Astrocyte (in vitro differentiated cells and primary cell): ENCODE data around the gene BCL3. TPM values are rescaled to one million over a fixed set of nuclear protein-coding genes. Genes with fewer than 3 reads are reported as not detected.
"Not testable (repeated sequence)": the region's sequence is repeated elsewhere in the genome, so short reads cannot be mapped to it uniquely, and the experiment has no call there.

ENCODE experiments used
- DNase-seq: peaks from one replicate; pipeline ENCODE4 v3.0.0-alpha.2; 2010; ENCODE audit warnings: low read depth
- FAIRE-seq: peaks from 2 replicates; lab custom pipeline; 2011; peaks lifted over from hg19 to GRCh38; lab: Jason Lieb, UNC
- H2AFZ ChIP-seq: 2 replicates; pipeline ENCODE4 v1.6.0; 2012; ENCODE audit warnings: low read depth, low read length, inconsistent platforms
- H3K27ac ChIP-seq: 2 replicates; pipeline ENCODE4 v1.5.1; 2011; ENCODE audit warnings: low read depth, low read length, inconsistent platforms
- H3K27me3 ChIP-seq: 2 replicates; pipeline ENCODE4 v1.6.0; 2011; ENCODE audit warnings: low read length, inconsistent platforms; ENCODE audit not compliant: insufficient read depth
- H3K36me3 ChIP-seq: 2 replicates; pipeline ENCODE4 v1.5.1; 2011; ENCODE audit warnings: low read length, inconsistent platforms; ENCODE audit not compliant: insufficient read depth
- H3K4me1 ChIP-seq: 2 replicates; pipeline ENCODE4 v1.5.1; 2011; ENCODE audit warnings: low read length, inconsistent platforms; ENCODE audit not compliant: insufficient read depth
- H3K4me2 ChIP-seq: 2 replicates; pipeline ENCODE4 v1.6.0; 2012; ENCODE audit warnings: low read length, inconsistent platforms
- H3K4me3 ChIP-seq: 2 replicates; pipeline ENCODE4 v1.5.1; 2011; ENCODE audit warnings: low read depth, mild to moderate bottlenecking, low read length, inconsistent platforms; ENCODE audit not compliant: insufficient read depth
- H3K79me2 ChIP-seq: 2 replicates; pipeline ENCODE4 v1.6.0; 2012; ENCODE audit warnings: mild to moderate bottlenecking, low read length, inconsistent platforms; ENCODE audit not compliant: insufficient read depth
- H3K9ac ChIP-seq: 2 replicates; pipeline ENCODE4 v1.6.0; 2012; ENCODE audit warnings: mild to moderate bottlenecking, low read length, inconsistent platforms
- H3K9me3 ChIP-seq: 2 replicates; pipeline ENCODE4 v1.5.1; 2012; ENCODE audit warnings: low read depth, mild to moderate bottlenecking, low read length, inconsistent platforms; ENCODE audit not compliant: insufficient read depth
- H4K20me1 ChIP-seq: 2 replicates; pipeline ENCODE4 v1.6.0; 2012; ENCODE audit warnings: low read length, inconsistent platforms; ENCODE audit not compliant: insufficient read depth
- H3K27ac Mint-ChIP-seq: one replicate; pipeline ENCODE4 v1.8.0; 2021; ENCODE audit warnings: mild to moderate bottlenecking, mixed read lengths; ENCODE audit not compliant: unreplicated experiment
- H3K27me3 Mint-ChIP-seq: one replicate; pipeline ENCODE4 v1.8.0; 2021; ENCODE audit warnings: low read depth, mixed read lengths; ENCODE audit not compliant: unreplicated experiment
- H3K36me3 Mint-ChIP-seq: one replicate; pipeline ENCODE4 v1.8.0; 2021; ENCODE audit warnings: low read depth, mixed read lengths; ENCODE audit not compliant: unreplicated experiment
- H3K4me1 Mint-ChIP-seq: one replicate; pipeline ENCODE4 v1.8.0; 2021; ENCODE audit warnings: low read depth, mixed read lengths; ENCODE audit not compliant: unreplicated experiment
- H3K4me3 Mint-ChIP-seq: one replicate; pipeline ENCODE4 v1.8.0; 2021; ENCODE audit warnings: mild to moderate bottlenecking, moderate library complexity, mixed read lengths; ENCODE audit not compliant: unreplicated experiment
- H3K9me3 Mint-ChIP-seq: one replicate; pipeline ENCODE4 v1.8.0; 2021; ENCODE audit warnings: mild to moderate bottlenecking, mixed read lengths; ENCODE audit not compliant: unreplicated experiment
- CTCF ChIP-seq: IDR thresholded peaks from 2 replicates; pipeline ENCODE4 v1.5.1; 2011; ENCODE audit warnings: low read depth, mild to moderate bottlenecking, inconsistent platforms, low read length, moderate library complexity; ENCODE audit not compliant: insufficient read depth
- EZH2 ChIP-seq: IDR thresholded peaks from 2 replicates; pipeline ENCODE4 v1.6.1; 2012; ENCODE audit warnings: mild to moderate bottlenecking, low read length, inconsistent platforms; ENCODE audit not compliant: insufficient read depth
- total RNA-seq: library from RNA; stranded (reverse); gene quantifications from 2 replicates; pipeline ENCODE4 v1.2.1, GENCODE V29; 2021

BCL3 gene
- total RNA-seq, 1 donor from 2014 or later = 17.3 TPM

- Histone ChIP-seq H2AFZ (no peak overlapping the region), H3K27ac (no peak overlapping the region), H3K36me3 (no peaks in the 10 kb centered on the region), H3K4me1 (no peaks in the 10 kb centered on the region), H4K20me1 (no peaks in the 10 kb centered on the region), H3K9me3 (no peaks in the 10 kb centered on the region), H3K27me3 (no peaks in the 10 kb centered on the region), H3K79me2 (no peaks in the 10 kb centered on the region), H3K4me3 (no peak overlapping the region), H3K4me2 (no peak overlapping the region), H3K9ac (no peak overlapping the region)
- no peak for FAIRE-seq
- H3K9me3 Mint-ChIP-seq = peaks cover 2% of the 10 kb centered on the region
- H3K27me3 Mint-ChIP-seq = peaks cover 9% of the 10 kb centered on the region
- no peak overlapping the region for H3K27ac Mint-ChIP-seq
- H3K4me1 Mint-ChIP-seq = no peaks in the 10 kb centered on the region
- TF ChIP-seq CTCF = no peak
- TF ChIP-seq EZH2 = no peak
- DNase-seq = no peak
- peaks cover 3% of the 10 kb centered on the region for H3K36me3 Mint-ChIP-seq
- H3K4me3 Mint-ChIP-seq = no peak overlapping the region
These were observed 41.8 kb upstream of the BCL3 start for GRCh38 chr19:44706506-44707236.

- Histone ChIP-seq H3K27me3 (no peaks in the 10 kb centered on the region), H3K4me1 (no peaks in the 10 kb centered on the region), H3K9me3 (no peaks in the 10 kb centered on the region), H3K79me2 (no peaks in the 10 kb centered on the region), H3K9ac (no peak overlapping the region), H3K27ac (no peak overlapping the region), H2AFZ (no peak overlapping the region), H4K20me1 (no peaks in the 10 kb centered on the region), H3K4me3 (no peak overlapping the region), H3K36me3 (no peaks in the 10 kb centered on the region), H3K4me2 (no peak overlapping the region)
- DNase-seq (no peak), FAIRE-seq (no peak)
- H3K4me1 Mint-ChIP-seq = no peaks in the 10 kb centered on the region
- TF ChIP-seq CTCF (no peak), EZH2 (no peak)
- H3K9me3 Mint-ChIP-seq = peaks cover 2% of the 10 kb centered on the region
- H3K36me3 Mint-ChIP-seq = peaks cover 3% of the 10 kb centered on the region
- no peak overlapping the region for H3K27ac Mint-ChIP-seq
- no peak overlapping the region for H3K4me3 Mint-ChIP-seq
- H3K27me3 Mint-ChIP-seq = peaks cover 7% of the 10 kb centered on the region
These were observed 40.7 kb upstream of the BCL3 start for GRCh38 chr19:44707794-44708193.

GRCh38 chr19:44708940-44709339 is 39.6 kb upstream of the BCL3 start:
- no peaks in the 10 kb centered on the region for H3K4me1 Mint-ChIP-seq
- Histone ChIP-seq H3K27me3 (no peaks in the 10 kb centered on the region), H3K36me3 (no peaks in the 10 kb centered on the region), H4K20me1 (no peaks in the 10 kb centered on the region), H3K4me3 (no peak overlapping the region), H3K27ac (no peak overlapping the region), H2AFZ (no peak overlapping the region), H3K4me1 (no peaks in the 10 kb centered on the region), H3K9ac (no peak overlapping the region), H3K79me2 (no peaks in the 10 kb centered on the region), H3K4me2 (no peak overlapping the region), H3K9me3 (no peaks in the 10 kb centered on the region)
- FAIRE-seq (no peak), DNase-seq (no peak)
- no peak overlapping the region for H3K27ac Mint-ChIP-seq
- TF ChIP-seq CTCF = no peak
- peaks cover 2% of the 10 kb centered on the region for H3K27me3 Mint-ChIP-seq
- H3K4me3 Mint-ChIP-seq = no peak overlapping the region
- peaks cover 2% of the 10 kb centered on the region for H3K9me3 Mint-ChIP-seq
- peaks cover 3% of the 10 kb centered on the region for H3K36me3 Mint-ChIP-seq

- not testable (repeated sequence) for H3K36me3 Mint-ChIP-seq, H3K79me2 ChIP-seq, H3K4me1 Mint-ChIP-seq, H3K9me3 ChIP-seq, H3K27me3 ChIP-seq, H3K27ac ChIP-seq, H3K4me2 ChIP-seq, H3K27me3 Mint-ChIP-seq, H4K20me1 ChIP-seq, FAIRE-seq, H3K4me1 ChIP-seq, H3K36me3 ChIP-seq, H3K9me3 Mint-ChIP-seq, DNase-seq, H3K9ac ChIP-seq, H3K4me3 Mint-ChIP-seq, H3K4me3 ChIP-seq, H3K27ac Mint-ChIP-seq, H2AFZ ChIP-seq
These were observed 38.9 kb upstream of the BCL3 start for GRCh38 chr19:44709434-44710266.
